Measurements from ENCODE around the gene STC2.

STC2 gene

GRCh38 chr5:173328844-173329490 is 753 bp upstream of the STC2 start:
- peak; percentile 62 for DNase-seq (ENCODE audit: low read depth)

- DNase-seq (ENCODE audit: low read depth) = peak; percentile 59
Measured at GRCh38 chr5:173327084-173327947, 898 bp downstream of the STC2 start.

- DNase-seq (ENCODE audit: low read depth) = peak; percentile 89
Measured at GRCh38 chr5:173326501-173326960, 1.7 kb downstream of the STC2 start.

- DNase-seq (ENCODE audit: low read depth) = no peak
Measured at GRCh38 chr5:173325091-173325698, 3.0 kb downstream of the STC2 start.

- DNase-seq (ENCODE audit: low read depth) = no peak
Measured at GRCh38 chr5:173324115-173325001, 3.9 kb downstream of the STC2 start.

GRCh38 chr5:173323799-173324114 is 4.5 kb downstream of the STC2 start:
- DNase-seq (ENCODE audit: low read depth) = peak; percentile 43

GRCh38 chr5:173323106-173323798 is 5.0 kb downstream of the STC2 start:
- no peak for DNase-seq (ENCODE audit: low read depth)

- peak; percentile 43 for DNase-seq (ENCODE audit: low read depth)
Measured at GRCh38 chr5:173321886-173322285, 6.3 kb downstream of the STC2 start.

- no peak for DNase-seq (ENCODE audit: low read depth)
Measured at GRCh38 chr5:173320259-173320658, 8.0 kb downstream of the STC2 start.

- no peak for DNase-seq (ENCODE audit: low read depth)
Measured at GRCh38 chr5:173319646-173320045, 8.6 kb downstream of the STC2 start.

GRCh38 chr5:173318881-173319620 is 9.2 kb downstream of the STC2 start:
- peak; percentile 50 for DNase-seq (ENCODE audit: low read depth)

- no peak for DNase-seq (ENCODE audit: low read depth)
Measured at GRCh38 chr5:173318330-173318729, 9.9 kb downstream of the STC2 start.

- DNase-seq (ENCODE audit: low read depth) = no peak
Measured at GRCh38 chr5:173317852-173318251, 10.4 kb downstream of the STC2 start.

- DNase-seq (ENCODE audit: low read depth) = no peak
Measured at GRCh38 chr5:173317091-173317730, 11.0 kb downstream of the STC2 start.

- no peak for DNase-seq (ENCODE audit: low read depth)
Measured at GRCh38 chr5:173316339-173317020, 11.7 kb downstream of the STC2 start.

- DNase-seq (ENCODE audit: low read depth) = peak; percentile 95
Measured at GRCh38 chr5:173315495-173316338, 12.5 kb downstream of the STC2 start.

- no peak for DNase-seq (ENCODE audit: low read depth)
Measured at GRCh38 chr5:173314166-173314952, 13.9 kb downstream of the STC2 start.

GRCh38 chr5:173313351-173313801 is 14.8 kb downstream of the STC2 start:
- no peak for DNase-seq (ENCODE audit: low read depth)

All from iris pigment epithelial cell (primary cell).